ENCODE results near the gene OR6F1. TPM values are rescaled to one million over a fixed set of nuclear protein-coding genes. Genes with fewer than 3 reads are reported as not detected.

The OR6F1 gene
- total and polyA plus RNA-seq, 10 of the 15 experiments (the other 5 are each of a cell fraction or from before 2014, with no cell fraction given), result not detected

DNA sequence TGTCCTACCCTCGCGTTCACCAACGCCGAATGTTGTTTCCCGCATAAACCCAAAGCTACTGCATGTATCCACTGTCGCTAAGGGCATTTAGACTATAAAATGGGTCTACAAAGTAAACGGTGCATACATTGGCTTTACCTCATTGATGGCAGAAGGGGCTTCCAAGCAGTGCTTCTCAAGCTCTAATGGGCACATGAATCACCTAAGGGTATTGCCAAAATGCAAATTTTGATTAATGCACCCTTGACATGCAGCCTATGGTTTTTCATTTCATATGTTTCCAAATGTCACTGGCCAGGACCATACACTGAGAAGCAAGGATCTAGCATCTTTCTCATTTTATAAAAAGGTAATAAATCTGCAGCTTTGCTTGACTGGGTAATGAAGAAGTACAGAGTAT is 2.7 kb downstream of the OR6F1 start:
- ChIA-PET RAD21 (ENCODE audit: unreplicated experiment) (no interaction called here), POLR2A (no interaction called here), SMC1A (ENCODE audit: uncharacterized antibody, unreplicated experiment) (no interaction called here), CTCF (no interaction called here)
- DNase-seq (ENCODE audit: low read depth, low spot score) (no peak), ATAC-seq (no peak), FAIRE-seq (no peak)
- H3K27me3 ChIP-seq (replicated peaks in 1 of 2; ENCODE audit: control insufficient read depth in 2 of 2, insufficient read depth in 2 of 2, low read length in 1 of 2), result no peaks in the 10 kb centered on the region
- no peaks in the 10 kb centered on the region for H3K36me3 ChIP-seq (ENCODE audit: control insufficient read depth in 2 of 2, insufficient read depth in 2 of 2, low read length in 1 of 2)
- no TSS peak for BruUV-seq (replicated peaks)
- H2AFZ ChIP-seq (ENCODE audit: control insufficient read depth, low read depth, low read length), result no peak overlapping the region
- intact Hi-C loops (cut with micrococcal nuclease; ENCODE audit: unreplicated experiment), result no loop called here
- H3K27ac ChIP-seq (ENCODE audit: control insufficient read depth, insufficient read depth), result no peak overlapping the region
- H3K9me3 ChIP-seq (replicated peaks; ENCODE audit: control insufficient read depth, insufficient read depth, low read length), result no peaks in the 10 kb centered on the region
- in situ Hi-C loops (cut with MboI), result no loop called here
- H3K4me2 ChIP-seq (ENCODE audit: control insufficient read depth, insufficient read depth), result no peak overlapping the region
- no peaks in the 10 kb centered on the region for H4K20me1 ChIP-seq (ENCODE audit: control insufficient read depth, insufficient read depth)
- H3K4me3 ChIP-seq, result no peak overlapping the region
- 52% methylated on average over 7 of the region's 7 CpGs for WGBS (ENCODE audit: insufficient coverage, insufficient replicate concordance, low lambda C conversion rate, missing lambda C conversion rate)
- no peaks in the 10 kb centered on the region for H3K4me1 ChIP-seq (ENCODE audit: control insufficient read depth, insufficient read depth, low read length)
- no peaks in the 10 kb centered on the region for H3K79me2 ChIP-seq (ENCODE audit: control insufficient read depth, insufficient read depth, low read length)
- TF ChIP-seq JUND (IDR thresholded peaks at IDR 0.05; ENCODE audit: low read depth, low read length), result no peak
- TF ChIP-seq MTA3 (IDR thresholded peaks at IDR 0.05; ENCODE audit: borderline replicate concordance, low read length), result no peak
- TF ChIP-seq MXI1 (IDR thresholded peaks at IDR 0.05; ENCODE audit: low read depth, low read length), result no peak
- TF ChIP-seq, protein P1, sequence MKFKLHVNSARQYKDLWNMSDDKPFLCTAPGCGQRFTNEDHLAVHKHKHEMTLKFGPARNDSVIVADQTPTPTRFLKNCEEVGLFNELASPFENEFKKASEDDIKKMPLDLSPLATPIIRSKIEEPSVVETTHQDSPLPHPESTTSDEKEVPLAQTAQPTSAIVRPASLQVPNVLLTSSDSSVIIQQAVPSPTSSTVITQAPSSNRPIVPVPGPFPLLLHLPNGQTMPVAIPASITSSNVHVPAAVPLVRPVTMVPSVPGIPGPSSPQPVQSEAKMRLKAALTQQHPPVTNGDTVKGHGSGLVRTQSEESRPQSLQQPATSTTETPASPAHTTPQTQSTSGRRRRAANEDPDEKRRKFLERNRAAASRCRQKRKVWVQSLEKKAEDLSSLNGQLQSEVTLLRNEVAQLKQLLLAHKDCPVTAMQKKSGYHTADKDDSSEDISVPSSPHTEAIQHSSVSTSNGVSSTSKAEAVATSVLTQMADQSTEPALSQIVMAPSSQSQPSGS (IDR thresholded peaks at IDR 0.05; ENCODE audit: low read length), result no peak
- TF ChIP-seq, protein P2, sequence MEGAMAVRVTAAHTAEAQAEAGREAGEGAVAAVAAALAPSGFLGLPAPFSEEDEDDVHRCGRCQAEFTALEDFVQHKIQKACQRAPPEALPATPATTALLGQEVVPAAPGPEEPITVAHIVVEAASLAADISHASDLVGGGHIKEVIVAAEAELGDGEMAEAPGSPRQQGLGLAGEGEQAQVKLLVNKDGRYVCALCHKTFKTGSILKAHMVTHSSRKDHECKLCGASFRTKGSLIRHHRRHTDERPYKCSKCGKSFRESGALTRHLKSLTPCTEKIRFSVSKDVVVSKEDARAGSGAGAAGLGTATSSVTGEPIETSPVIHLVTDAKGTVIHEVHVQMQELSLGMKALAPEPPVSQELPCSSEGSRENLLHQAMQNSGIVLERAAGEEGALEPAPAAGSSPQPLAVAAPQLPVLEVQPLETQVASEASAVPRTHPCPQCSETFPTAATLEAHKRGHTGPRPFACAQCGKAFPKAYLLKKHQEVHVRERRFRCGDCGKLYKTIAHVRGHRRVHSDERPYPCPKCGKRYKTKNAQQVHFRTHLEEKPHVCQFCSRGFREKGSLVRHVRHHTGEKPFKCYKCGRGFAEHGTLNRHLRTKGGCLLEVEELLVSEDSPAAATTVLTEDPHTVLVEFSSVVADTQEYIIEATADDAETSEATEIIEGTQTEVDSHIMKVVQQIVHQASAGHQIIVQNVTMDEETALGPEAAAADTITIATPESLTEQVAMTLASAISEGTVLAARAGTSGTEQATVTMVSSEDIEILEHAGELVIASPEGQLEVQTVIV (IDR thresholded peaks at IDR 0.05; ENCODE audit: borderline replicate concordance, partially characterized antibody), result no peak
- TF ChIP-seq BCL11A (IDR thresholded peaks at IDR 0.05; ENCODE audit: low read depth, low read length), result no peak
- no peak for TF ChIP-seq SMC3 (IDR thresholded peaks at IDR 0.05; ENCODE audit: borderline replicate concordance, low read length)
- TF ChIP-seq MEF2B (IDR thresholded peaks at IDR 0.05; ENCODE audit: partially characterized antibody, poor library complexity, severe bottlenecking), result no peak
- TF ChIP-seq, protein P3, sequence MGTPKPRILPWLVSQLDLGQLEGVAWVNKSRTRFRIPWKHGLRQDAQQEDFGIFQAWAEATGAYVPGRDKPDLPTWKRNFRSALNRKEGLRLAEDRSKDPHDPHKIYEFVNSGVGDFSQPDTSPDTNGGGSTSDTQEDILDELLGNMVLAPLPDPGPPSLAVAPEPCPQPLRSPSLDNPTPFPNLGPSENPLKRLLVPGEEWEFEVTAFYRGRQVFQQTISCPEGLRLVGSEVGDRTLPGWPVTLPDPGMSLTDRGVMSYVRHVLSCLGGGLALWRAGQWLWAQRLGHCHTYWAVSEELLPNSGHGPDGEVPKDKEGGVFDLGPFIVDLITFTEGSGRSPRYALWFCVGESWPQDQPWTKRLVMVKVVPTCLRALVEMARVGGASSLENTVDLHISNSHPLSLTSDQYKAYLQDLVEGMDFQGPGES (IDR thresholded peaks at IDR 0.05), result no peak
- TF ChIP-seq, protein P4, sequence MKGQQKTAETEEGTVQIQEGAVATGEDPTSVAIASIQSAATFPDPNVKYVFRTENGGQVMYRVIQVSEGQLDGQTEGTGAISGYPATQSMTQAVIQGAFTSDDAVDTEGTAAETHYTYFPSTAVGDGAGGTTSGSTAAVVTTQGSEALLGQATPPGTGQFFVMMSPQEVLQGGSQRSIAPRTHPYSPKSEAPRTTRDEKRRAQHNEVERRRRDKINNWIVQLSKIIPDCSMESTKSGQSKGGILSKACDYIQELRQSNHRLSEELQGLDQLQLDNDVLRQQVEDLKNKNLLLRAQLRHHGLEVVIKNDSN (IDR thresholded peaks at IDR 0.05; ENCODE audit: borderline replicate concordance, extremely low read length, insufficient read depth, low read depth, low read length), result no peak
- no peak for TF ChIP-seq STAT3 (IDR thresholded peaks at IDR 0.05; ENCODE audit: low read depth, low read length)
- no peak for TF ChIP-seq CREM (IDR thresholded peaks at IDR 0.05; ENCODE audit: low read depth)
- TF ChIP-seq NR2F1 (conservative IDR thresholded peaks at IDR 0.05), result no peak
- no peak for TF ChIP-seq SREBF1 (IDR thresholded peaks at IDR 0.05; ENCODE audit: low read length)
- TF ChIP-seq SUPT20H (IDR thresholded peaks at IDR 0.05; ENCODE audit: borderline replicate concordance, control insufficient read depth, low read depth, low read length), result no peak
- TF ChIP-seq, protein P5, sequence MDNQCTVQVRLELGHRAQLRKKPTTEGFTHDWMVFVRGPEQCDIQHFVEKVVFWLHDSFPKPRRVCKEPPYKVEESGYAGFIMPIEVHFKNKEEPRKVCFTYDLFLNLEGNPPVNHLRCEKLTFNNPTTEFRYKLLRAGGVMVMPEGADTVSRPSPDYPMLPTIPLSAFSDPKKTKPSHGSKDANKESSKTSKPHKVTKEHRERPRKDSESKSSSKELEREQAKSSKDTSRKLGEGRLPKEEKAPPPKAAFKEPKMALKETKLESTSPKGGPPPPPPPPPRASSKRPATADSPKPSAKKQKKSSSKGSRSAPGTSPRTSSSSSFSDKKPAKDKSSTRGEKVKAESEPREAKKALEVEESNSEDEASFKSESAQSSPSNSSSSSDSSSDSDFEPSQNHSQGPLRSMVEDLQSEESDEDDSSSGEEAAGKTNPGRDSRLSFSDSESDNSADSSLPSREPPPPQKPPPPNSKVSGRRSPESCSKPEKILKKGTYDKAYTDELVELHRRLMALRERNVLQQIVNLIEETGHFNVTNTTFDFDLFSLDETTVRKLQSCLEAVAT (IDR thresholded peaks at IDR 0.05), result no peak
- no peak for TF ChIP-seq SMARCA5 (IDR thresholded peaks at IDR 0.05)
- no peak overlapping the region for H3K9ac ChIP-seq (ENCODE audit: control insufficient read depth, insufficient read depth, low read length)

Measured in GM12878 (cell line).